ENCODE data around the gene HERC4.
"Not testable (repeated sequence)": the region's sequence is repeated elsewhere in the genome, so short reads cannot be mapped to it uniquely, and the experiment has no call there.

HERC4 gene

GRCh38 chr10:68092512-68092911 lies 17.4 kb upstream of the HERC4 start:
- DNase-seq (ENCODE audit: low read depth in 1 of 2, low spot score in 1 of 2): no peak

- DNase-seq (ENCODE audit: low read depth in 1 of 2, low spot score in 1 of 2): no peak
Observed at GRCh38 chr10:68090586-68090985, 15.5 kb upstream of the HERC4 start.

- DNase-seq (ENCODE audit: low read depth in 1 of 2, low spot score in 1 of 2): no peak
Observed at GRCh38 chr10:68088740-68089139, 13.7 kb upstream of the HERC4 start.

GRCh38 chr10:68087685-68088401 lies 12.8 kb upstream of the HERC4 start:
- DNase-seq (ENCODE audit: low read depth in 1 of 2, low spot score in 1 of 2): no peak

- DNase-seq (ENCODE audit: low read depth in 1 of 2, low spot score in 1 of 2): no peak
Observed at GRCh38 chr10:68086910-68087684, 12.0 kb upstream of the HERC4 start.

GRCh38 chr10:68086011-68086410 lies 10.9 kb upstream of the HERC4 start:
- DNase-seq (ENCODE audit: low read depth in 1 of 2, low spot score in 1 of 2): no peak

- DNase-seq (ENCODE audit: low read depth in 1 of 2, low spot score in 1 of 2): no peak
Observed at GRCh38 chr10:68084469-68084868, 9.4 kb upstream of the HERC4 start.

- DNase-seq (ENCODE audit: low read depth in 1 of 2, low spot score in 1 of 2): no peak
Observed at GRCh38 chr10:68083953-68084352, 8.9 kb upstream of the HERC4 start.

- no peak for DNase-seq (ENCODE audit: low read depth in 1 of 2, low spot score in 1 of 2)
Observed at GRCh38 chr10:68082872-68083271, 7.8 kb upstream of the HERC4 start.

- DNase-seq (ENCODE audit: low read depth in 1 of 2, low spot score in 1 of 2): no peak
Observed at GRCh38 chr10:68081916-68082315, 6.8 kb upstream of the HERC4 start.

- no peak for DNase-seq (ENCODE audit: low read depth in 1 of 2, low spot score in 1 of 2)
Observed at GRCh38 chr10:68080853-68081431, 5.9 kb upstream of the HERC4 start.

- DNase-seq (ENCODE audit: low read depth in 1 of 2, low spot score in 1 of 2): no peak
Observed at GRCh38 chr10:68079434-68079833, 4.4 kb upstream of the HERC4 start.

GRCh38 chr10:68077026-68077425 lies 1.9 kb upstream of the HERC4 start:
- no peak for DNase-seq (ENCODE audit: low read depth in 1 of 2, low spot score in 1 of 2)

- DNase-seq (ENCODE audit: low read depth in 1 of 2, low spot score in 1 of 2): not testable (repeated sequence)
Observed at GRCh38 chr10:68076081-68076480, 998 bp upstream of the HERC4 start.

GRCh38 chr10:68075550-68076004 lies 494 bp upstream of the HERC4 start:
- DNase-seq (ENCODE audit: low read depth in 1 of 2, low spot score in 1 of 2): no peak

- DNase-seq (ENCODE audit: low read depth in 1 of 2, low spot score in 1 of 2): no peak
Observed at GRCh38 chr10:68074031-68074774, 880 bp downstream of the HERC4 start.

- no peak for DNase-seq (ENCODE audit: low read depth in 1 of 2, low spot score in 1 of 2)
Observed at GRCh38 chr10:68073631-68074030, 1.5 kb downstream of the HERC4 start.

- DNase-seq (ENCODE audit: low read depth in 1 of 2, low spot score in 1 of 2): no peak
Observed at GRCh38 chr10:68067508-68067907, 7.6 kb downstream of the HERC4 start.

GRCh38 chr10:68067029-68067428 lies 8.1 kb downstream of the HERC4 start:
- no peak for DNase-seq (ENCODE audit: low read depth in 1 of 2, low spot score in 1 of 2)

- DNase-seq (ENCODE audit: low read depth in 1 of 2, low spot score in 1 of 2): no peak
Observed at GRCh38 chr10:68053553-68053952, 21.5 kb downstream of the HERC4 start.

GRCh38 chr10:68052463-68052862 lies 22.6 kb downstream of the HERC4 start:
- no peak for DNase-seq (ENCODE audit: low read depth in 1 of 2, low spot score in 1 of 2)

All from stimulated activated CD4-positive, alpha-beta T cell treated with anti-CD3 and anti-CD28 coated beads, Interleukin-15, amount 100 ng/mL, for 1 hour (primary cell).